ENCODE measurements around the gene WARS2.
"Not testable (repeated sequence)": the region's sequence is repeated elsewhere in the genome, so short reads cannot be mapped to it uniquely, and the experiment has no call there.

WARS2 gene

DNA sequence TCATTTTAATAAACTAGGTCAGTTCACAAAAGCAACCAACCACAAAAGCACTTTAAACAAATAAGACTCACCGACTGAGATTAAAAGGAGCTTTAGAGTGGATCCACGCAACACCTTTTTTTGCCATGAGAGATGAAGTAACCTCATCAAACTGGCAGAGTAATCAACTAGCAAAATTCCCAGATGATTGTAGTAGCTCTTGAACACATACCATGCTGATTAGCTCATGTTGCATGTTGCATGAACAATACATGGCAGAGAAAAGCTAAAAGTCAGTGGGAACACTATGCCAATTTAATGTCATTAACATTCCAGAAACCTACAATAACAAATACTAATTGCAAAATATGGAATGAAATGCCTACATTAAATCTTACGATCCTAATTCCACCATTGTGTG, 4.1 kb downstream of the WARS2 start:
- DNase-seq, result no peak

DNA sequence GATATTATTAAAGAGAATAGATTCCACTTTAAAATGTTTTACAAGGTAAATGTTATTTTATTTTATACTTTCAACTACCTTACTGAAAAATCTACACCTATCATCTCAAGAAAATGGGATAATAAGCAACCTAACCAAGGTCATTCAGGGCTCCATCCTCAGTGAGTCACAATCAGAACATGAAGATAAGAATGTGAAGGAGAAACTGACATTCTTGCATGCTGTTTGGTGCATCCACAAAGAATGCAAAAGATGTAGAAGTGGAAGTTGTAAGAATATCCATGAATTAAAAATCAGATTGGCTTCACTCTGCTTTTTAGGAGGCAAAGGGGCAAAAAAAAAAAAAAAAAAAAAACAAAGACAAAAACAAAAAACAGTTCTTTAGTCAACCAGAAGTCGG, 6.5 kb downstream of the WARS2 start:
- DNase-seq, result no peak

DNA sequence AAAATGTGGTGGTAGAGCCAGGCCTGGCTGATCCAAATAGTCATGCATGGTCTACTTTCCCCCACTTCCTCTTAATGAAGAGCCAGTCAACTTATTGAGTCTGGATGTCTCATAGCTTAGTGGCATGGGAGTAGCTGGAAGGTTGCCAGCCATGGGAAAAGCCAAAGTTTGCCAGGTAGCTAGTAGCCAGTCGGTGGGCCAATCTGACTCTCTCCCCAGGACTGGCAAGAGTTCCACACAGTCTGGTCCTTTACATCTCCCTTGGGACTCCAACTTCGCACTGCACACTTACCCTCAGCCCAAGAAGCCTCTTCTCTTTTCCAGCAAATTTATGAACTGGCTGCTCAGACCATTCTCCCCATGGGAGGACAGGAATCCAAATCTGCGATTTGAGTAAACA, 8.3 kb downstream of the WARS2 start:
- DNase-seq, result no peak

DNA sequence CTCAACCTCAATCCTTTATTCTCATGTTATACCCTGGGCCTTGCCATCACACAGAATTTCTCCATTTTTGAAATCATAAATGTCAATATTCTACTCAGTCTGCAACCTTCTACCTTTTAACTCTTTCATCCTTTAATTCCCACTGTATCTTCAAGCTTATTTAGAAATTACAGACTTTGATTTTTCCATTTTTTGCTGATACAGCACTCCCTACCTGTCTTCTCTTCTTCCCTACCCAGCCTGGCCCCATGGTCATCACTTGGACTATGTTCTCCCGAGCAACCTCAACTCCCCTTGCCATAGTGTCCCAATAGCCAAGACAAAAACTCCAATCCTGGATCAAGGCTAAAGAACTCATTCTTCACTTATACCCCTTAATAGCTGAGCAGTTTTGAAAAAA, 14.6 kb downstream of the WARS2 start:
- DNase-seq, result no peak

DNA sequence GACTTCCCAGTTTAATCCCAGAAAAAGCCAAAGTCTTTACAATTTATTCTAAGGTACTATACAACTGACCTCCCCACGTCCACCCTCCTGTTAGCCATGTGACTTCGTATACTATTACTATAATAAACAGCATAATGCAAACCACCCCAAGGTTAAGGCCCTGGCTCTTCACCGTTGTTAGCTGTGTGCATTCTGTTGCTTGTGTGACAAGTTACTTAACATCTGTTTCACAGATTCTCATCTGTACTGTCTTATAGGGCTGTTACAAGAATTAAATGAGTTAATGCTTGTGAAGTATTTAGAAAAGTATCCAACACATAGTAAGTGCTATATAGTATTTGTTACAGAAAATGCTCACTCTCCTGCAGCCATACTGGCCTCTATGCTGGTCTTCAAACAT, 15.7 kb downstream of the WARS2 start:
- no peak for DNase-seq

DNA sequence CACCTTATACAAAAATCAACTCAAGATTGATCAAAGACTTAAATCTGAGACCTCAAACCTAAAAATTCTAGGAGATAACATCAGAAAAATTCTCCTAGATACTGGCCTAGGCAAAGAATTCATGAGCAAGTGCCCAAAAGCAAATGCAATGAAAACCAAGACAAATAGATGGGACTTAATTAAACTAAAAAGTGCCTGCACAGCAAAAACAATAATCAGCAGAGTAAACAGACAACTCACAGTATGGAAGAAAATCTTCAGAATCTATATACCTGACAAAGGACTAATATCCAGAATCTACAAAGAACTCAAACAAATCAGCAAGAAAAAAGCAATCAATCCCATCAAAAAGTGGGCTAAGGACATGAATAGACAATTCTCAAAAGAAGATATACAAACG, 18.6 kb downstream of the WARS2 start:
- not testable (repeated sequence) for DNase-seq

DNA sequence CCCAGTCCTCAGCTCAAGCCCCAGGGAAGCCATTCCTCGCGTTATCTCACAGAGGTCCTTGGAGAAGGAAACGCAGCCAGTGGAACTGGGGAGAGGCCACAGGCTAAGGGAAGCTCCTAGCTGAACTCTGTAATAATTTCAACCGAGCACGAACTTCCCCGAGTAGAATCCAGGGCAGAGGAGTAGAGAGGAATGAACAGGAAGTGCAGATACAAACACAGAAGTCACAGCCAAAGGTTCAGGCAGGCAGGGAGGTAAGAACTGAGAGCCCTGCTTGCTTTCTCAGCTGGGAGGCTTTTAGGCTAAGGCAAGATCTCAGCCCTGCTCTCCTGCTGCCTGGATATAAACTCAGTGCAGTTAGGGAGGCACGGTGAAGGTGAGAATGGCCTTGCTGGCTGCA, 23.7 kb downstream of the WARS2 start:
- DNase-seq, result no peak

DNA sequence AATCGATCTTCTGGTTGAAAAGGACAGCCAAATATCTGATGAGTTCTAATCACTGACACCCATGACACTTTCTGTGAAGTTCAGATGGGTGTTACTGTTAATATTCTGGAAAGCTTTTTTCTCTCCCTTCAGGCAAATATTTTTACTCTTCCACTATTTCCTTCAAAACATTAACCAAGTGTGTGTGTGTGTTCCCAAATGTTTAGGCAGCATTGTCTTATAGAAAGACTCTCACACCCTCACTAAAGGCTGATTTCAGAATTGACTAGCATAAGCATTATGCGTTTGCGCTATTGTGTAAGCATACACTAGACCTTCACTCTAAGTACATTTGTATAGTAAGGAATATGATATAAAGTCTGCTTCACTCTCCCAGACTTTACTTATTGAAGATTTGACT, 24.7 kb downstream of the WARS2 start:
- DNase-seq, result no peak

DNA sequence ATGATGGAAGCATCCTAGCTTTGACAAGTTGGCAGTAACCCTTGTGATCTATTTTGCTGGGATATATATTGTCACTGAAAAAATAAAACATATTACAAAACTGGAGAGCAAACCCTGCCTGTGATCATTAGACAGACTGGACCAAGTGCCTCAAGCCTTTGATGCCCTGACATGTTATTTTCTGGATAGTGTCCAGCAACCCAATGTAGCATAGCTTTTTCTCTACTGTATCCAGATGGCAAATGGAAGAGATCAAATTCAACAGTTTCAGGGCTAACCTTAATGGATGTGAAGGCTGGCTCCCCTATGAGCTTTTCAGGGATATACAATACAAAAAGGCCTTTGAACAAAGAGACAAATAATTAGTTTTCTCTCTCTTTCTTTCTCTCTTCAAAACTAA, 25.1 kb downstream of the WARS2 start:
- no peak for DNase-seq

DNA sequence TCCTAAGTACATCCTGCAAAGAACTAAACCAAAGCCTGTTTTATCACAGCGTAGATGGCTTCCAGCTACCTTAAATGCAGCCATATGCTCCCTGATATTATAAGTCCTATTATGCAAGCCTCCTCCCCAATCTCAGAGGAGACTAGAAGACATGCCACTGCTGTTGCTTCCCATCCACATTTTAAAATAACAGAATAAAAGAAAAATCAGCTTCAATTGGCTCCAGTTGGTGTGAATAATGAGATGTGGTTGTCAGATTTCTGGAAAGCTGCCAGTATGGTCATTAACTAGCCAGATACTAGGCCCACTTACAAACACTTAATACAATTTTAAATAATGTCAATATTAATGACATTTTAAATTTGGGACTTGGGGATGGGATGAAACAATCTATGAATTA, 25.7 kb downstream of the WARS2 start:
- DNase-seq, result no peak

DNA sequence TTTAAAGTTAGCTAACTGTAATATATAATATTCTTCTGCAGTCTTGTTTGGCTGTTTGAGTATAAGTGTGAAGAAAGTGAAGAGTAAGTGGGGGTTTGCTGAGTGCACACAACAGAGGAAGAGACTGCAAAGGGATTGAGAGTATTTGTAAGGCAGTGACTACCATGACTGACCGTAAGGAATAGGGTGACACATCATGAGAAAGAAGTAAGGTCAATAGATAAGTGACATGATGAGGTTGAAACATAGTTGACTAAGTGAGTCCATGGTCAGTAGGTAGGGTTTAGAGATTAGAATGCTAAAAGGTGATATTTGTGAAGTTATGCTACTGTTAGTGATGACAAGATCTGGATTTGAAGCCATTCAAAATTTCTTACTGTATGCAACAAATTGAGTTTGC, 27.7 kb downstream of the WARS2 start:
- no peak for DNase-seq

DNA sequence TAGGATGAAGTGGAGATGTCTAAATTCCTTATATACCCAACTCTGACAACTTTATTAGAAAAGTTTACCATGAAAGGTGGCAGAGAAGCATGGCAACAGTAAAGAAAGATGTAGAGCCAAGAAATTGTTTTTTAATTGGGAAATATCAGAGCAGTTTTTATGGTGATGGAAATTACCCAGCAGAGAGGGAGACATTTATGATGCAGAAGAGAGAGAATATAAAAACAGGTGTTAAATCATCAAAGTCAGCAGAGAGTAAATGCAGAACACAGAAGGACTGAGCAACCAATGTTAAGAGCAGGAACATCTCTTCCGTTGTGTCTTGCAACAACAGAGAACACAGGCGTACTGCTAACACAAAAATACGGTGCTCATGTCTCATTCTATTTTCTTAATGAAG, 28.2 kb downstream of the WARS2 start:
- no peak for DNase-seq

DNA sequence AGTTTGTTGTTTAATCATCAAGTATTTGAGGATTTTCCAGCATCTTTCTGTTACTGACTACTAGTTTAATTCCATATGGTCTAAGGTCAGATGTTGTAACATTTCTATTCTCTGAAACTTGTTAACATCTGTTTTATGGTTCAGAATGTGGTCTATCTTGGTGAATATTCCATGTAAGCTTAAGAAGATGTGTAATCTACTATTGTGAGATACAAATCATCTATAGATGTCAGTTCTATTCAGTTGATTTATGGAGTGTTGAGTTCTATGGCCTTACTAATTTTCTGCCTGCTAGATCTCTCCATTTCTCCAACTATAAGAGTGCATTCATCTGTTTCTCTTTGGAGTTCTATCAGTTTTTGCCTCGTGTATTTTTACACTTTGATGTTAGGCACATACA, 31.5 kb downstream of the WARS2 start:
- no peak for DNase-seq

DNA sequence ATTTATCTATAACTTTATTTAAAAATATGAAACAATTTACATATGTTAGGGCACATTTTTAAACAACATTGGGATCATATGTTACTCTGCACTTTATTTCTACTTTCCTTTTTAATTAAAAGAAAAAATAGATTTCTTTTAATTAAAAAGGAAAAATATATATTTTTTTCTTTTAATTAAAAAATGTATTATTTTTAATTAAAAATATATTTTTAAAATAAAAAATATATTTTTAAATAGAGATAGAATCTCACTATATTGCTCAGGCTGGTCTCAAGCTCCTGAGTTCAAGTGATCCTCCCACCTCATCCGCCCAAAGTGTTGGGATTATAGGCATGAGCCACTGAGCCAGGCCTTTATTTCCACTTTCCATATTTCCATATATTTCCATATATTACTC, 36.7 kb downstream of the WARS2 start:
- DNase-seq, result no peak

DNA sequence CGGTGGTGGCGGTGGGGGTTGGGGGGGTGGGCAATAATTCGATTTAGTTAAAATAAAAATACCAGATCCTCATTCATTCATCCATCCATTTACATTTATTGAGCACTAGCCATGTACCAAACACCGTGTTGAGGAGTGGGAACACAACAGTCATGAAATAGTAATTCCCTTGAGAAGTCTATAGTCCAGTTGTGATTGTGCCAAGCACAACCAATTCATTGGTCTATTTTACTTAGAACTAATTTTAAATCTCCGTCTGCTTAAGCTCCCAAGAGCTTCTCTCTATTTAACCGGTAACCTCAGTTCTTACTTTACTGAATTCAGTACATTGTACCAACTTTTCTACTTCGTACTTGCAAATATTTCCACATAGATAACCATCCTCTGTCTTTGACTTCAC, 38.4 kb downstream of the WARS2 start:
- no peak for DNase-seq

DNA sequence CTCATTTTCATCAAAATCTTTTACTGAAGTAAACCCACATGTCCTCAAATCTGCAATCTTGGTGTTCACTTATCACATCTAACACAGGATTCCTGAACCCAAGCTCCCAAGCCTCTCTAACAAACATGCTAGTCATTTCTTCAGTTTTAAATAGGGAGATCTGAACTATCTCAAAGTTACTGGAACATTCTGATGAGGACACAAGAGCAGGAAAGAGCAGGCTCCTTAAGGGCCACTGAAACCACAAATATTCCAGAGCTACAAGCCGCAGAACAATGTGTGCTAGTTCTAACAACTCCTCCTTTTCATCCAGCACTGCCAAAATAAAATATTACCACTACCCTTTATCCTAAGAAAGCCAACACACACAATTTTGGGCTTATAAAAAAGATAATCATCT, 38.9 kb downstream of the WARS2 start:
- DNase-seq, result no peak

DNA sequence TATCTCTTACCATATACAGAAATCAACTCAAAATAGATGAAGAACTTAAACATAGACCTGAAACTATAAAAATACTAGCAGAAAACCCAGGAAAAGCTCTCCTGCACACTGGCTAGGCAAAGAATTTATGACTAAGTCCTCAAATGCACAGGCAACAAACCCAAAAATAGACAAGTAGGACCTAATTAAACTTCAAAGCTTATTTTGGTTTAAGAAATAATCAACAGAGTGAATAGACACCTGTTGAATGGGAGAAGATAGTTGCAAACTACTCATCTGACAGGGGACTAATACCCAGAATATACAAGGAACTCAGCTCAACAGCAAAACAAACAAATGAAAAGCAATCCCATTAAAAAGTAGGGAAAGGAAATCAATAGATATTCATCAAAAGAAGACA, 40.7 kb downstream of the WARS2 start:
- no peak for DNase-seq

DNA sequence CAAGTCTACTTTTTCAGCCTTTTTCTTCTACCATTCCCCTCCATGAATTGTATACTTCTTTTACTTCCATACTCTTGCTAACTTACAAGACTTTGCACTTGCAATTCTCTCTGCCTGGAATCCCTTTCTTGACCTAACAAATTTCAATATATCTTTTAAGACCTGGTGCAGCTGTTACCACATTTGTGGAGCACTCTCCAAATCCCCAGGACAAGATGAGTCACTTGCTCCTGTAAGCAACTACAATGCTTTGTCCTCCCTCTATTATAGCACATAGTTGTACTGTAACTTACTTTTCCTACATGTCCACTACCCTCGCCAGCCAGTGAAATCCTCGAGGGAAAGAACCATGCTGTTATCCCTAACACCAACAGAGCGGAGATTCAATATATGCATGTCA, 43.1 kb downstream of the WARS2 start:
- no peak for DNase-seq

DNA sequence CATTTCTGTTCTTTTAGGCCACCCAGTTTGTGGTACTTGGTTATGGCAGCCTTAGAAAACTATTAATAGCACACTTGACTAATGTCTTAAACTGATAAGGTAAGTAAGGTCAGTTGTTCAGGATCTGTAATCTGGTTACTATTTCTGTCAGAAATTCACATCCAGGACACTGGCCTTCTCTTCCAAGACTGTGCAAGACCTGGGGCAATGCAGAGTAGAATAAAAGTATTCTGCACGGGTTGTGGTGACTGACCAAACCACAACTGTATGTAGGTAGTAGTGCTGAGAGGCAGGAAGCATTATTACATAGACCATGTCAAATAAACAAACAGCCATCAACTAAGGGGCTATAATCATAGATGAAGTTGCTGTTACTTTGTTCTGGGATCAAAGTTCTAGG, 46.7 kb downstream of the WARS2 start:
- DNase-seq, result no peak

DNA sequence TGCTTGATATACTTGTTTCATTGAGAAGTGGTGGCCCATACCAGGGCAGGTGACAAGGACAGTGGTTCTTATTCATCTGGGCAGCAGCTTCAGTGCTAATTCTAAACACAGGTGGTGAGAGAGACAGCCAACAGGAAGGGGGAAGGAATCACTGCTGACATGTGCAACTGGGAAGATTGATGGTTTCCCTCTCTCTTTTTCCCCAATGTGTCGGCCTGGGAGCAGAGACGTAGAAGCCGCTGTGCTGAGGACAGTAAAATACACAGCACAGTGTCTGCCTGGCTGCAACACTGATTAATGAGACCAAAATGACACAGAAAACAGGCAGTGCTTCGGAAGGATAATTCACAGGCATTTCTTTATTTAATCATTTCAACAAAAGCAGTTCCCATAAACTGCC, 48.8 kb downstream of the WARS2 start:
- DNase-seq, result no peak

DNA sequence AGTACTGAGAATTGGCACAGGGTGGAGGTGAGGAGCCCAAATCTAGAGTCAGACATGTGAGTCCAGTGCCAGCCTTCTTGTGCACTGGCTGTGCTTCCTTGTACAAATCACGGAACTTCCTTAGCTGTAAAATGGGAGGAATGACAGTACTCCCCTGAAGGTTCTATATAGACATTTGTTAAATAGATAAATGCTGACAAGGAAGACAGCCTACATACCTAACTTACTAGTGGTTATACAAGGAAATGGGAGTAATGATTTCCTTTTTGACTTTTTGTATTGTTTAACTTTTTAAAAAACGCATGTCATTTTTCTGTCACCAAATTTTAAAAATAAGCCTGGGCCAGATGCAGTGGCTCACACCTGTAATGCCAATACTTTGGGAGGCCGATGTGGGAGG, 50.2 kb downstream of the WARS2 start:
- DNase-seq, result no peak

DNA sequence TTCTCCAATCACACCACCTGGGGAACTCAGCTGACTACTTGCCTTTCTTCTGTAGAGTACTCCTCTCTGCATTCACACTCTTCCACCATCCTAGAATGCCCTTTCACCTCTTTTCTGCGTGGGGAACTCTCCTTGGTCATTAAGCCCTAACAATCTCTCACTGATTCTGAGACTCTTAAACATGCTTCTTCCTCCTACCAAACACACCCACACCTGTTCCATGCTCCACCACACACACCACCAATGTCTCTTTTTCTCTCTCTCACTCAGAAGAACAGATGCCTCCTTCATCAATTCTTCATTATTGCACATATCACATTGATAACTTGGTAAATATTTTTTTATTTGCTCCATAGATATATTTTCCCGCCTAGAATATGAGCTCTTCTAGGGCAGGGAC, 53.6 kb downstream of the WARS2 start:
- no peak for DNase-seq

DNA sequence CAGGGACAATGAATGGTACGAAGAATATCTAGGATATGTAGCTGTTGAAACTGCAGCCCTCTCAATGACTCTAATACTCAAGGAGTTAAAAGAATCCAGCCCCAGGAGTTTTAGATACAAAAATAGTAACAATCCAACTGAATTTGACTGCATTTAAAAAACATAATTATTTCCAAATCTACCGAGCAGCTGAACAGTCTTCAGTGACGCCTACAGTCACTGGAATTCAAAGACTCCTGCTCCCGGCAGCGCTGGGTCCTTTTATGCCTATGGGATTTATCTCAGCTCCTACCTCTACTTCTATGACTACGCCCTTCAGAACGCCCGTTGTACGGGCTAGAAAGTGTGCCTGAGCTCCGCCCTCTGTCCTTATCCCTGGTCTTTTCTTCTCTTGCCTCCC, 55.7 kb downstream of the WARS2 start:
- no peak for DNase-seq

DNA sequence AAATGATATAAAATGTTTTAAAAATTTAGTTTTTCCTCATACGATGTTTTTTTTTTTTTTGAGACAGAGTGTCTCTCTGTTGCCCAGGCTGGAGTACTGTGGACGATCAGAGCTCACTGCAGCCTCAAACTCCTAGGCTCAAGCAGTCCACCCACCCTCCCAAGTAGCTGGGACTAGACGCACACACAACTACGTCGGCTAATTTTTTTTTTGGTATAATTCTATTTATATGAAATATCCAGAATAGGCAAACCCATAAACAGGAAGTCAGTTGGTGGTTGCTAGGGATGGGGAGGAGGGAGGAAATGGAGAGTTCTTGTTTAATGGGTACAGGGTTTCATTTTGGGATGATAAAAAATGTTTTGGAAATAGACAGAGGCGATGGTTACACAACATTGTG, 56.5 kb downstream of the WARS2 start:
- DNase-seq, result no peak

DNA sequence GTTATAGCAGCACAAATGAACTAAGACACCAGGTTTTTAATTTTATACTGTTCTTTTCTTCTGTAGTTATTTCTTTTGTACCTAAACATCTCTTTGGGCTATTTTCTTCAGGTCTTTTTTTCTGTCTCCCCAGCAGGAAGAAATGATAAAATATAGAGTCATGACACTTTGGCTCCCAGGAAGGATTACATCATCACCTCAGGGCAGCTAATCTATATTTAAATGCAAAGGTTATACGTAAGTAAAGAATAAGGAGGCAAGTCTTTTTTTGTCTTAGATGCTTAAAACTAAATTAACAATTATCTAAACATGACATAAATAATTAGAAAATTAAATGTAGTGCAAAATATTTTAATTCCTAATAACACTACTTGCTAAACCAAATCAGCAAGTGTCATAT, 57.0 kb downstream of the WARS2 start:
- no peak for DNase-seq

DNA sequence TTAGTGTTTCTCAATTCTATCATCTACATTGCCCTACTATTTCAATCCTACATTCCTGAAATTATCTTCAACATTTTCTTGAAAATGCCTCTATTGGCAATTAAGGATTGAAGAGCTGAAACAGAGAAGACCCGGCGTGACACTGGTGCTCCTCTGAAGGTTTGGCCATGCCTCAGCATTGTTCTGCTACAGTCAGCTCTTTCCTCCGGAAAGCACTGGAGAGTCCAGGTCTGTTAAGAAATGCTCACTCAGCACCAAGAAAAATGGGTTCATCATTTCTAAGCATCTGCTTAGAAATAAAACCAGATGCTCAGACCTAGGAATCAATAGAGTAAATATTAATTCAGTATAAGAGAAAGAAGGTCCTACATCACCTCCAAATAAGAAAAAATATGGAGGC, 58.8 kb downstream of the WARS2 start:
- DNase-seq, result no peak

DNA sequence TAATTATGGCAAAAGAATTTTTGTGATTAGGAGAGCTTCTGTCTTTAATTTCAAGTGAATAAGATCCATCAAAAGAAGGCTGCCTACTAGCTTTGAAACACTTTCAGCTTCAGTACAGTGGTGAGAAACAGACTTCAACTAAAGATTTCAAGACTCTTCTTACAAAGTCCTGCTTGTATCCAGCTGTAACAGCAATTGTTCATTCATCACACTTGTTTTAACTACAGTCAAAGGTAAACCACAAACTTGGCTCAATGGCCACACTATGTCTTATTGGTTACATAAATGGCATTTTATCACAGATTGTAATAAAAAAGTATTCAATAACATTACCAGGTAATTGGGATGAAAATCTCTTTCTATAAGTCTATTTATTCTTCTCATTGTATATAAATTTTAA, 59.2 kb downstream of the WARS2 start:
- DNase-seq, result no peak

Data from stimulated activated naive CD4-positive, alpha-beta T cell (primary cell).